Measurements from ENCODE around the gene SLC35F5. TPM values are rescaled to one million over a fixed set of nuclear protein-coding genes. Genes with fewer than 3 reads are reported as not detected.

SLC35F5 gene
- total RNA-seq (2014; rRNA removed; shearing (Covaris generic)), result 30.5 and 41.2 TPM in 2 replicates
- 10.9 and 11.1 TPM in 2 replicates for polyA plus RNA-seq (2016; fragmentation: Nextera tagmentation; extraction: Ambion mirVana)
- long read RNA-seq, full-length matches to known transcripts, result 8 of 10 reads
- long read RNA-seq, partial matches to known transcripts, result 1 of 10 reads
- long read RNA-seq, other reads (novel, unspliced or antisense), result 1 of 10 reads

- Mint-ChIP-seq H3K4me3 (peak within 1 kb of the TSS; percentile 93), H3K27ac (peak within 1 kb of the TSS; percentile 98), H3K9me3 (peaks cover 4% of the 10 kb centered on the region; the same call in 1 of the 3 replicates), H3K4me1 (peaks cover 9% of the 10 kb centered on the region; the same call in 2 of the 3 replicates), H3K36me3 (ENCODE audit: low read depth) (peaks cover 6% of the 10 kb centered on the region; the same call in 1 of the 3 replicates), H3K27me3 (ENCODE audit: insufficient read depth, low read depth, poor library complexity) (peaks cover 5% of the 10 kb centered on the region)
- Histone ChIP-seq H3K4me1 (ENCODE audit: insufficient read depth) (no peaks in the 10 kb centered on the region; the same call in 1 of the 2 replicates), H3K36me3 (ENCODE audit: insufficient read depth) (no peaks in the 10 kb centered on the region), H3K27ac (ENCODE audit: low read depth) (peak within 1 kb of the TSS; percentile 87), H3K79me2 (replicated peaks; ENCODE audit: insufficient read depth) (peaks cover 18% of the 10 kb centered on the region), H3K9me2 (ENCODE audit: insufficient read depth) (no peaks in the 10 kb centered on the region), H4K20me1 (replicated peaks; ENCODE audit: insufficient read depth) (no peaks in the 10 kb centered on the region; the same call in 1 of the 2 replicates), H3K4me3 (peak within 1 kb of the TSS; percentile 97), H3K27me3 (ENCODE audit: insufficient read depth) (peaks cover 4% of the 10 kb centered on the region; the same call in 1 of the 2 replicates), H3F3A (replicated peaks; ENCODE audit: low read depth) (no peaks in the 10 kb centered on the region), H2AFZ (peak within 1 kb of the TSS; percentile 96), H3K4me2 (peak within 1 kb of the TSS; percentile 92)
- TF ChIP-seq REST (IDR thresholded peaks at IDR 0.05; ENCODE audit: unreplicated experiment), result no peak
- no peak for TF ChIP-seq ZNF331 (CRISPR knock-in tag; IDR thresholded peaks at IDR 0.05; ENCODE audit: low read depth)
- no peak for TF ChIP-seq EZH2phosphoT487 (IDR thresholded peaks at IDR 0.05; ENCODE audit: unreplicated experiment)
- TF ChIP-seq EZH2 (IDR thresholded peaks at IDR 0.05; ENCODE audit: low read depth, unreplicated experiment), result no peak
- TF ChIP-seq NANOG (IDR thresholded peaks at IDR 0.05; ENCODE audit: borderline replicate concordance), result no peak
- TF ChIP-seq STAT1 (IDR thresholded peaks at IDR 0.05; ENCODE audit: unreplicated experiment), result no peak
- TF ChIP-seq JUNB (IDR thresholded peaks at IDR 0.05; ENCODE audit: unreplicated experiment), result no peak
- peak; percentile 93 for TF ChIP-seq POLR2AphosphoS5 (IDR thresholded peaks at IDR 0.05; ENCODE audit: low read depth)
- TF ChIP-seq ZNF462 (CRISPR knock-in tag; IDR thresholded peaks at IDR 0.05), result no peak
- TF ChIP-seq CTCF (conservative IDR thresholded peaks at IDR 0.05; ENCODE audit: low read depth in 2 of 2), result no peak
- peak; percentile 99 for TF ChIP-seq CREB1 (CRISPR knock-in tag; IDR thresholded peaks at IDR 0.05; ENCODE audit: low read depth)
- no peak for TF ChIP-seq ZNF114 (CRISPR knock-in tag; IDR thresholded peaks at IDR 0.05)
- TF ChIP-seq ETS1 (IDR thresholded peaks at IDR 0.05), result no peak; the same call in 1 of the 2 replicates
- DNase-seq (ENCODE audit: low spot score) (peak; percentile 92), ATAC-seq (peak; percentile 96)
These were observed at the start of gene SLC35F5 for GRCh38 chr2:113756355-113757137. Gene SLC35F5 (minus strand): TSS chr2:113756642. CDS start chr2:113756409, 233 bp downstream.

Measured in GM23338 (cell line).